ENCODE results near the gene RASGEF1B.

GRCh38 chr4:81424336-81424735 lies 47.4 kb downstream of the RASGEF1B start:
- TF ChIP-seq CTCF (IDR thresholded peaks at IDR 0.05) (no peak), POLR2A (IDR thresholded peaks at IDR 0.05) (no peak)

All from uterus (tissue), 2 donors.